ENCODE results near the gene NAA80. TPM values are rescaled to one million over a fixed set of nuclear protein-coding genes. Genes with fewer than 3 reads are reported as not detected.

Gene NAA80
- total and polyA plus RNA-seq, 2 of the 13 experiments (the other 11 are each of a cell fraction or from before 2014, with no cell fraction given), result 3.4 to 8.7 TPM

DNA sequence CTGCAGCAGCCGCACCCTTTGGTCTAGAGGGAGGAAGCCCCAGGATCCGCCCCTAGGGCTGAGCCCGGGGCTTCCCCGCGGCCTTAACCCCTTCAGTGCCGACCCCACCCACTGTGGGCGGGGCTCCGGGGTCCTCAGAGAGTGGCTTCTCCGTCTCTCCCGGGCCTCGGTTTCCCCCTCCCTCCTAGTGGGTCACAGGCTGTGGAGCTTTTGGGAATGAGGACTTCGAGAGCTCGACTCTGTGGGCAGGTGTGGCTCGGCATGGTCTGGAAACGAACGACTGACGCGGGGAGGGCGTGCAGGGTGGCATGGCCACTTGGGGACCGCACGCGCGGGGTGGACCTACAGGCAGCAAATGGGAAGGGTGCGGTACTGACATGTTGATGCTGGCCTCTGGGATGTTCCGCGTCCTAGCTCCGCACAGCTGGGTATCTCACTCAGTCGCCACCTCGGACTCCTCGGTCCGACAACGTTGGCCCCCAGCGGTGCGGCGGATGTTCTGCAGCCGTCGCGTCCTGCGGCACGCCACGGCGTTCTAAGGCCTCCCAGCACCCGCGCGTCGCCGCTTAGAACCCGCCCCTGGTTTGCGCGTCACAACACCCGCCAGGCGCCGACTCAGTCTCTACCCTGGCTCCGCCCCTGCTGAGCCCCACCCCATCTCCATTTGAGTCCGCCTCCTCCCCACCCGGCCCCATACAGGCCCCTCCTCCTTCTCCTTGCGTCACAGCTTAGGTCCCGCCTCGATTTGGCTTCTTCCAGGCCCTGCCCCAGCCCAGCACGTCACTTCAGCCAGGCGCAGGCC lies at the start of gene NAA80, which contains the start of gene HYAL3 (continued):
- TF ChIP-seq, protein P1, sequence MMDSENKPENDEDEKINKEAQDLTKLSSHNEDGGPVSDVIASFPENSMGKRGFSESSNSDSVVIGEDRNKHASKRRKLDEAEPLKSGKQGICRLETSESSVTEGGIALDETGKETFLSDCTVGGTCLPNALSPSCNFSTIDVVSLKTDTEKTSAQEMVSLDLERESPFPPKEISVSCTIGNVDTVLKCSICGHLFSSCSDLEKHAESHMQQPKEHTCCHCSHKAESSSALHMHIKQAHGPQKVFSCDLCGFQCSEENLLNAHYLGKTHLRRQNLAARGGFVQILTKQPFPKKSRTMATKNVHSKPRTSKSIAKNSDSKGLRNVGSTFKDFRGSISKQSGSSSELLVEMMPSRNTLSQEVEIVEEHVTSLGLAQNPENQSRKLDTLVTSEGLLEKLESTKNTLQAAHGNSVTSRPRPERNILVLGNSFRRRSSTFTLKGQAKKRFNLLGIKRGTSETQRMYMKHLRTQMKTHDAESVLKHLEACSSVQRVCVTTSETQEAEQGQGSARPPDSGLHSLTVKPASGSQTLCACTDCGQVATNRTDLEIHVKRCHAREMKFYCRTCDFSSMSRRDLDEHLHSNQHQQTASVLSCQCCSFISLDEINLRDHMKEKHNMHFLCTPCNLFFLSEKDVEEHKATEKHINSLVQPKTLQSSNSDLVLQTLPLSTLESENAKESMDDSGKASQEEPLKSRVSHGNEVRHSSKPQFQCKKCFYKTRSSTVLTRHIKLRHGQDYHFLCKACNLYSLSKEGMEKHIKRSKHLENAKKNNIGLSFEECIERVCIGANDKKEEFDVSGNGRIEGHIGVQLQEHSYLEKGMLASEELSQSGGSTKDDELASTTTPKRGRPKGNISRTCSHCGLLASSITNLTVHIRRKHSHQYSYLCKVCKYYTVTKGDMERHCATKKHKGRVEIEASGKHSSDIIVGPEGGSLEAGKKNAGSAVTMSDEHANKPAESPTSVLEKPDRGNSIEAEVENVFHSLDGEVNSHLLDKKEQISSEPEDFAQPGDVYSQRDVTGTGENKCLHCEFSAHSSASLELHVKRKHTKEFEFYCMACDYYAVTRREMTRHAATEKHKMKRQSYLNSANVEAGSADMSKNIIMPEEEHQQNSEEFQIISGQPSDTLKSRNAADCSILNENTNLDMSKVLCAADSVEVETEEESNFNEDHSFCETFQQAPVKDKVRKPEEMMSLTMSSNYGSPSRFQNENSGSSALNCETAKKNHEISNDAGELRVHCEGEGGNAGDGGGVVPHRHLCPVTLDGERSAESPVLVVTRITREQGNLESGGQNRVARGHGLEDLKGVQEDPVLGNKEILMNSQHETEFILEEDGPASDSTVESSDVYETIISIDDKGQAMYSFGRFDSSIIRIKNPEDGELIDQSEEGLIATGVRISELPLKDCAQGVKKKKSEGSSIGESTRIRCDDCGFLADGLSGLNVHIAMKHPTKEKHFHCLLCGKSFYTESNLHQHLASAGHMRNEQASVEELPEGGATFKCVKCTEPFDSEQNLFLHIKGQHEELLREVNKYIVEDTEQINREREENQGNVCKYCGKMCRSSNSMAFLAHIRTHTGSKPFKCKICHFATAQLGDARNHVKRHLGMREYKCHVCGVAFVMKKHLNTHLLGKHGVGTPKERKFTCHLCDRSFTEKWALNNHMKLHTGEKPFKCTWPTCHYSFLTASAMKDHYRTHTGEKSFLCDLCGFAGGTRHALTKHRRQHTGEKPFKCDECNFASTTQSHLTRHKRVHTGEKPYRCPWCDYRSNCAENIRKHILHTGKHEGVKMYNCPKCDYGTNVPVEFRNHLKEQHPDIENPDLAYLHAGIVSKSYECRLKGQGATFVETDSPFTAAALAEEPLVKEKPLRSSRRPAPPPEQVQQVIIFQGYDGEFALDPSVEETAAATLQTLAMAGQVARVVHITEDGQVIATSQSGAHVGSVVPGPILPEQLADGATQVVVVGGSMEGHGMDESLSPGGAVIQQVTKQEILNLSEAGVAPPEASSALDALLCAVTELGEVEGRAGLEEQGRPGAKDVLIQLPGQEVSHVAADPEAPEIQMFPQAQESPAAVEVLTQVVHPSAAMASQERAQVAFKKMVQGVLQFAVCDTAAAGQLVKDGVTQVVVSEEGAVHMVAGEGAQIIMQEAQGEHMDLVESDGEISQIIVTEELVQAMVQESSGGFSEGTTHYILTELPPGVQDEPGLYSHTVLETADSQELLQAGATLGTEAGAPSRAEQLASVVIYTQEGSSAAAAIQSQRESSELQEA (CRISPR knock-in tag; IDR thresholded peaks at IDR 0.05; ENCODE audit: not compliant biosample characterization), result peak; percentile 27
- TF ChIP-seq, protein P2, sequence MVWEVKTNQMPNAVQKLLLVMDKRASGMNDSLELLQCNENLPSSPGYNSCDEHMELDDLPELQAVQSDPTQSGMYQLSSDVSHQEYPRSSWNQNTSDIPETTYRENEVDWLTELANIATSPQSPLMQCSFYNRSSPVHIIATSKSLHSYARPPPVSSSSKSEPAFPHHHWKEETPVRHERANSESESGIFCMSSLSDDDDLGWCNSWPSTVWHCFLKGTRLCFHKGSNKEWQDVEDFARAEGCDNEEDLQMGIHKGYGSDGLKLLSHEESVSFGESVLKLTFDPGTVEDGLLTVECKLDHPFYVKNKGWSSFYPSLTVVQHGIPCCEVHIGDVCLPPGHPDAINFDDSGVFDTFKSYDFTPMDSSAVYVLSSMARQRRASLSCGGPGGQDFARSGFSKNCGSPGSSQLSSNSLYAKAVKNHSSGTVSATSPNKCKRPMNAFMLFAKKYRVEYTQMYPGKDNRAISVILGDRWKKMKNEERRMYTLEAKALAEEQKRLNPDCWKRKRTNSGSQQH (CRISPR knock-in tag; IDR thresholded peaks at IDR 0.05; ENCODE audit: low read depth), result peak; percentile 69
- TF ChIP-seq, protein P3, sequence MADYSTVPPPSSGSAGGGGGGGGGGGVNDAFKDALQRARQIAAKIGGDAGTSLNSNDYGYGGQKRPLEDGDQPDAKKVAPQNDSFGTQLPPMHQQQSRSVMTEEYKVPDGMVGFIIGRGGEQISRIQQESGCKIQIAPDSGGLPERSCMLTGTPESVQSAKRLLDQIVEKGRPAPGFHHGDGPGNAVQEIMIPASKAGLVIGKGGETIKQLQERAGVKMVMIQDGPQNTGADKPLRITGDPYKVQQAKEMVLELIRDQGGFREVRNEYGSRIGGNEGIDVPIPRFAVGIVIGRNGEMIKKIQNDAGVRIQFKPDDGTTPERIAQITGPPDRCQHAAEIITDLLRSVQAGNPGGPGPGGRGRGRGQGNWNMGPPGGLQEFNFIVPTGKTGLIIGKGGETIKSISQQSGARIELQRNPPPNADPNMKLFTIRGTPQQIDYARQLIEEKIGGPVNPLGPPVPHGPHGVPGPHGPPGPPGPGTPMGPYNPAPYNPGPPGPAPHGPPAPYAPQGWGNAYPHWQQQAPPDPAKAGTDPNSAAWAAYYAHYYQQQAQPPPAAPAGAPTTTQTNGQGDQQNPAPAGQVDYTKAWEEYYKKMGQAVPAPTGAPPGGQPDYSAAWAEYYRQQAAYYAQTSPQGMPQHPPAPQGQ (CRISPR knock-in tag; IDR thresholded peaks at IDR 0.05; ENCODE audit: borderline replicate concordance), result no peak
- TF ChIP-seq ZNF232 (CRISPR knock-in tag; IDR thresholded peaks at IDR 0.05; ENCODE audit: borderline replicate concordance), result no peak; the same call in 1 of the 2 replicates
- no peak for TF ChIP-seq ZNF282 (IDR thresholded peaks at IDR 0.05; ENCODE audit: partially characterized antibody)
- no peak for TF ChIP-seq NBN (conservative IDR thresholded peaks at IDR 0.05)
- peak; percentile 66 for TF ChIP-seq SALL1 (CRISPR knock-in tag; IDR thresholded peaks at IDR 0.05)
- no peak for TF ChIP-seq GZF1 (CRISPR knock-in tag; IDR thresholded peaks at IDR 0.05)
- TF ChIP-seq ZNF883 (CRISPR knock-in tag; IDR thresholded peaks at IDR 0.05; ENCODE audit: not compliant biosample characterization), result no peak
- peak; percentile 21; the same call in 1 of the 2 replicates for TF ChIP-seq MZF1 (CRISPR knock-in tag; IDR thresholded peaks at IDR 0.05; ENCODE audit: borderline replicate concordance)
- 0 out of 2 replicates have a peak, but pooled peaks have one; percentile 80 for TF ChIP-seq REL (CRISPR knock-in tag; conservative IDR thresholded peaks at IDR 0.05)
- TF ChIP-seq MATR3 (CRISPR knock-in tag; IDR thresholded peaks at IDR 0.05), result no peak
- TF ChIP-seq, protein P4, sequence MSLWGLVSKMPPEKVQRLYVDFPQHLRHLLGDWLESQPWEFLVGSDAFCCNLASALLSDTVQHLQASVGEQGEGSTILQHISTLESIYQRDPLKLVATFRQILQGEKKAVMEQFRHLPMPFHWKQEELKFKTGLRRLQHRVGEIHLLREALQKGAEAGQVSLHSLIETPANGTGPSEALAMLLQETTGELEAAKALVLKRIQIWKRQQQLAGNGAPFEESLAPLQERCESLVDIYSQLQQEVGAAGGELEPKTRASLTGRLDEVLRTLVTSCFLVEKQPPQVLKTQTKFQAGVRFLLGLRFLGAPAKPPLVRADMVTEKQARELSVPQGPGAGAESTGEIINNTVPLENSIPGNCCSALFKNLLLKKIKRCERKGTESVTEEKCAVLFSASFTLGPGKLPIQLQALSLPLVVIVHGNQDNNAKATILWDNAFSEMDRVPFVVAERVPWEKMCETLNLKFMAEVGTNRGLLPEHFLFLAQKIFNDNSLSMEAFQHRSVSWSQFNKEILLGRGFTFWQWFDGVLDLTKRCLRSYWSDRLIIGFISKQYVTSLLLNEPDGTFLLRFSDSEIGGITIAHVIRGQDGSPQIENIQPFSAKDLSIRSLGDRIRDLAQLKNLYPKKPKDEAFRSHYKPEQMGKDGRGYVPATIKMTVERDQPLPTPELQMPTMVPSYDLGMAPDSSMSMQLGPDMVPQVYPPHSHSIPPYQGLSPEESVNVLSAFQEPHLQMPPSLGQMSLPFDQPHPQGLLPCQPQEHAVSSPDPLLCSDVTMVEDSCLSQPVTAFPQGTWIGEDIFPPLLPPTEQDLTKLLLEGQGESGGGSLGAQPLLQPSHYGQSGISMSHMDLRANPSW (CRISPR knock-in tag; IDR thresholded peaks at IDR 0.05; ENCODE audit: borderline replicate concordance), result 0 out of 2 replicates have a peak, but pooled peaks have one; percentile 43
- TF ChIP-seq TBL1XR1 (IDR thresholded peaks at IDR 0.05; ENCODE audit: borderline replicate concordance, low read length, partially characterized antibody), result no peak
